Measurements from ENCODE around the gene SHC3.

Gene SHC3

DNA sequence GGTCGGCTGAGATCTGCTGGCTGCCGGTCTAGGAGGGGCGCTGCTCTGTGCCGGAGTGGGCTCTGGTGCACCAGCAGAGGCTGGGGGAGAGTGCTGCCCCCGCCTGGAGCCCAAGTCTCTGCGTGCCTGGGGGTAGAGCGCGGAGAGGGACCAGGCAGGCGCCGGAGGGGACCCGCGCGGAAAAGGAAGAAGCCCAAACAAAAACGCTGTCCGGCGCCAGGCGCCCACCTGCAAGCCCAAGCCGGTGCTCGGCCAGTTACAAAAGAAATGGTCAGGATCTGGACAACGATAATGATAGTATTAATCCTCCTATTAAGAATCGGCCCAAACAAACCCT is 187.9 kb downstream of the SHC3 start:
- Histone ChIP-seq H3K27me3 (ENCODE audit: insufficient read depth, low read length) (no peaks in the 10 kb centered on the region), H3K36me3 (ENCODE audit: insufficient read depth, low read length) (peaks cover 4% of the 10 kb centered on the region; the same call in 1 of the 2 replicates), H3K27ac (ENCODE audit: low read depth, low read length) (no peak overlapping the region), H3K4me3 (ENCODE audit: low read depth, low read length) (peak overlapping the region; percentile 80), H3K79me2 (ENCODE audit: control insufficient read depth, insufficient read depth, low read length, unreplicated experiment) (peaks cover 43% of the 10 kb centered on the region), H2AFZ (ENCODE audit: low read length, unreplicated experiment) (no peak overlapping the region), H3K4me1 (ENCODE audit: control insufficient read depth, insufficient read depth, low read length, unreplicated experiment) (peaks cover 36% of the 10 kb centered on the region)

DNA sequence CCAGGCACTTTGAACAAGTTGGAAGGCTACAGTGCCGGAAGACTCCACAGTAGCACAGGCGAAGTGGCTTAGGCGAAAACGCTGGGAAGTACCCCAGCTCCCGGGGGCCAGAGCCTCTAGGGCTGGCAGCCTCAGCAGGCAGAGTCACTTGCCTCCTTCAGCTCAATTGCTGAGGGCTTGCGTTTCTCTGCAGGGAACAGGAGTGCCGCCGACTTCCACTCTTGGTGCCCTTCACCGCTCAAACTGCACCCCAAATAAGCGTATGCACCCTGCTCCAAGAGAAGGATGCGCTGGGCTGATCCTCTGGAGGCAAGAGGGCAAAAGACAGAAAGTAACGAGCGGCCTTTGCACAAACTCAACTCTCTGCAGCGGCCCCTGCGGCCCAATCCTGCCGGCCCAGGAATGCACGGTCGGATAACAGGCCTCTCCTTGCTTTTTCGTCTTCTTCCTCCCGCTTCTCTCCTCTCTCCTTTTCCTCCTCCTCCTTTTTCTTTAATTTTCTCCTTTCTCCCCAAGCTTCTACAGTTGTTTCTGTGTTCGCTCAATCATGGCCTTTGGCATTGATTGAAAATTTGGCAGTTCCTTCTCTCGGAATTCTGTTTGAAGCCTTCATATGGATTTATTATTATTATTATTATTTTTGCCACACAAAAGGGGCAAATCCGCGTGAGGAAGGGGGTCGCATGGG is 188.4 kb downstream of the SHC3 start:
- Histone ChIP-seq H3K4me3 (ENCODE audit: low read depth, low read length) (no peak overlapping the region), H3K79me2 (ENCODE audit: control insufficient read depth, insufficient read depth, low read length, unreplicated experiment) (peaks cover 38% of the 10 kb centered on the region), H3K27ac (ENCODE audit: low read depth, low read length) (no peak overlapping the region), H3K27me3 (ENCODE audit: insufficient read depth, low read length) (no peaks in the 10 kb centered on the region), H2AFZ (ENCODE audit: low read length, unreplicated experiment) (no peak overlapping the region), H3K4me1 (ENCODE audit: control insufficient read depth, insufficient read depth, low read length, unreplicated experiment) (peaks cover 31% of the 10 kb centered on the region), H3K36me3 (ENCODE audit: insufficient read depth, low read length) (no peaks in the 10 kb centered on the region)

DNA sequence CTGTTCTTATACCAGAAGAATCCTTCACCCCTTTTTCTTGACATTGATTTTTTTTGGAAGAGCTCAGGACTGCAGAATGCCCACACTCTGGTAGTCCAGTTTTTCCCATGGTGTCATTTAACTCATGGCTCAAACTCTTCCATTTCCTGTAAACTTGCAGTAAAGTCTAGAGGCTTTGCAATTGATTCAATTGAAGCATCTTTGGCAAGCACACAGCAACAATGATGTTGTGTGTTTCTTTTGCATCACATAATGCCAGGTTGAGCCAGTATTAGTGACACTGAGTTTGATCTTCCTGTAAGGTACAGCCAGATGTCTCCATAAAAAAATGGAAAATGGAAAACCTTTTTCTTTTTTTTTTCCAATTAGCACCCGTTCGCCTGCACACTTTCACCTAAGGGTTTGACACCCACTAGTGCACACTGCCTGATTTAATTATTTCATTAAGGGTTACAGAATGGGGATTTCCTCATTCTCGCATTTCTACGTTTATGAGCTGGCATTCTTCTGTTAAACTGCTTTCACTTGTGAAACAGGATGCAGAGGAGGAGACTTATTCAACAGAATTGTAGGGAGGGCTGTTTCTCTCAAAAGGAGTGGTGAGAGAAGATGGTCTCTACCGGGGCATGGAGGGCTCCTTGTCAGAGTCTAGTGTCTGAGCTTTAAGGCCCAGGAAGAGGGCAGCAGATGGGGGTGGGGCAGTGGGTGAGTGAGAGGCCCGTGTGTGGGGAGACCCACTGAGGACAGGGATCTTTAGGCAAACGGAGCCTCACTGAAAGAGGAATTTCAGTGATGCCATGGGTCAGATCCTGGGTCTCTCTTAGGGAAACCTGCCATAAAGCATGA is 189.6 kb downstream of the SHC3 start:
- Histone ChIP-seq H2AFZ (ENCODE audit: low read length, unreplicated experiment) (peak overlapping the region; percentile 90), H3K27me3 (ENCODE audit: insufficient read depth, low read length) (no peaks in the 10 kb centered on the region), H3K4me3 (ENCODE audit: low read depth, low read length) (peak overlapping the region; percentile 55), H3K79me2 (ENCODE audit: control insufficient read depth, insufficient read depth, low read length, unreplicated experiment) (peaks cover 26% of the 10 kb centered on the region), H3K36me3 (ENCODE audit: insufficient read depth, low read length) (no peaks in the 10 kb centered on the region), H3K4me1 (ENCODE audit: control insufficient read depth, insufficient read depth, low read length, unreplicated experiment) (peaks cover 20% of the 10 kb centered on the region), H3K27ac (ENCODE audit: low read depth, low read length) (peak overlapping the region; percentile 53)

DNA sequence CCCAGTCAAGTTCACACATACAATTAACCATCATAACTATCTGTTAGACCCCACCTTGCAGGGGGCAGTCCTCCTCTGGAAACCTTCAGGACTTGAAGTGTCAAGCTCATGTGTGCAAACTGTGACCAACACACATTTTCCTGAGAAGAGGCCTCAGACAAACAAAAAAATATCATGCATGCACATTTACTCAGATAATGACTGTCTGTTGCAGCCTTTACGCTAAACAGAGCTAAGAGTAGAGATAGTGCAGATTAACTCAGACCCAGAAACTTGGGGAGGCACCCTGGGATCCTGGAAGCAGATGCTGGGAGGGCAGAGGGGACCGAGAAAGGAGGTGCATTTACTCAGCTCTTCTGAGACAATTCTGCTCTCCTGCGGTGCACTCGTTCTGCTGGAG is 191.0 kb downstream of the SHC3 start:
- Histone ChIP-seq H2AFZ (ENCODE audit: low read length, unreplicated experiment) (no peak overlapping the region), H3K27me3 (ENCODE audit: insufficient read depth, low read length) (no peaks in the 10 kb centered on the region)

DNA sequence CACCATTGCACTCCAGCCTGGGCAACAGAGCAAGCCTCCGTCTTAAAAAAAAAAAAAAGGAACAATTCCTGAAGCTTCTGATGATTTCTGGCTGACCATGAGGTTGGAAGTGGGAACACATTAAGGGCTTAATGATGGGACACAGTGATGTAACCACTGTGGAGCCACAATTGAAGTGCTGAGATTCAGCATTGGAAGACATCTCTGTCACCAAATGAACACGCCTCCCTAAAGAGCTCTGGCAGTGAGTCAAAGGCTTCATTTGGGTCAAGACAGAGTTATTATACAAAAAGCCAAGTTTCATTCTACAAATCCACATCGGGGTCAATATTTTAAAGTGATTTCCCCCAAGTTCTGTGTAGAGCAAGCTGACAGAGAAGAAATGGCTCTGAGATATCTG is 191.8 kb downstream of the SHC3 start:
- peaks cover 15% of the 10 kb centered on the region for H3K4me1 ChIP-seq (ENCODE audit: control insufficient read depth, insufficient read depth, low read length, unreplicated experiment)
- no peak overlapping the region for H2AFZ ChIP-seq (ENCODE audit: low read length, unreplicated experiment)
- no peak overlapping the region for H3K4me3 ChIP-seq (ENCODE audit: low read depth, low read length)
- no peaks in the 10 kb centered on the region for H3K36me3 ChIP-seq (ENCODE audit: insufficient read depth, low read length)
- H3K79me2 ChIP-seq (ENCODE audit: control insufficient read depth, insufficient read depth, low read length, unreplicated experiment) = peaks cover 5% of the 10 kb centered on the region
- H3K27me3 ChIP-seq (ENCODE audit: insufficient read depth, low read length) = no peaks in the 10 kb centered on the region
- no peak overlapping the region for H3K27ac ChIP-seq (ENCODE audit: low read depth, low read length)

More for the DNA sequence above, 191.0 kb downstream of the SHC3 start:
- H3K4me3 ChIP-seq (ENCODE audit: low read depth, low read length) = no peak overlapping the region
- H3K27ac ChIP-seq (ENCODE audit: low read depth, low read length) = no peak overlapping the region
- H3K36me3 ChIP-seq (ENCODE audit: insufficient read depth, low read length) = no peaks in the 10 kb centered on the region
- H3K4me1 ChIP-seq (ENCODE audit: control insufficient read depth, insufficient read depth, low read length, unreplicated experiment) = peaks cover 15% of the 10 kb centered on the region
- peaks cover 13% of the 10 kb centered on the region for H3K79me2 ChIP-seq (ENCODE audit: control insufficient read depth, insufficient read depth, low read length, unreplicated experiment)

DNA sequence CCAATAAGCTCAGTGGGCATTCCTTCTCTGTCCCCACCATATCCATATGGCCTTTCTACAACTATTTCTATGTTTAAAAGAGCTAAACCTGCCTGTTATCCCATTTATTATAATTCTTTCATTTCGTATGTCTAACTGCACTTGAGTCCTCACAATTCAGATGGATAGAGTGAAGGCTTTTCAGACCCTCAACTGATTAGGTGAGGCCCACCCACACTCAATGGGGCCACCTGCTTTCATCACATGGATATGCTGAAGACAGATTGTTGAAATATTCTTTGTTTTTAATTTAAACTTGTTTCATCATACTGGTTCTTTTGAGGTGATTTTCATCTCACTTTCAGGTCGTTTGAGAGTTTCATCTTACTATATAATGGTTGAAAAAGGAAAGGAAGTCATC is 193.0 kb downstream of the SHC3 start:
- no peaks in the 10 kb centered on the region for H3K27me3 ChIP-seq (ENCODE audit: insufficient read depth, low read length)
- no peak overlapping the region for H3K4me3 ChIP-seq (ENCODE audit: low read depth, low read length)
- H3K79me2 ChIP-seq (ENCODE audit: control insufficient read depth, insufficient read depth, low read length, unreplicated experiment) = no peaks in the 10 kb centered on the region
- H2AFZ ChIP-seq (ENCODE audit: low read length, unreplicated experiment) = no peak overlapping the region
- H3K36me3 ChIP-seq (ENCODE audit: insufficient read depth, low read length) = no peaks in the 10 kb centered on the region
- H3K4me1 ChIP-seq (ENCODE audit: control insufficient read depth, insufficient read depth, low read length, unreplicated experiment) = peaks cover 15% of the 10 kb centered on the region
- H3K27ac ChIP-seq (ENCODE audit: low read depth, low read length) = no peak overlapping the region

DNA sequence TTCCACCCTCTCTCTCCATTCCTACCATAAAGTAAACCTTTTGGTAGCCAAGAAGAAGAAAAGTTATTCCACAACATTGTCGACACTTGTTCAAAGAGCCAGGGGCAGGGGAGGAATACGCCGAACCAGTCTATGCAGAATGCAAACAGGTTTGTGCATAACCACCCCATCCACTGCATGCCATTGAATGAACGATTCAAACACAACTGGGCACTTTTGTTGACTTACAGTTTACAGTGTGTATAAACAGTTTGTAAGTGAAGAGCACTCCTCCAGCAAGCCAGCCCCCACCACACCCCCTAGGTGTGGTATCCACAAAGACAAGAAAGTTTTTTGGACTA is 194.1 kb downstream of the SHC3 start:
- H3K36me3 ChIP-seq (ENCODE audit: insufficient read depth, low read length) = no peaks in the 10 kb centered on the region
- peaks cover 11% of the 10 kb centered on the region for H3K4me1 ChIP-seq (ENCODE audit: control insufficient read depth, insufficient read depth, low read length, unreplicated experiment)
- no peaks in the 10 kb centered on the region for H3K27me3 ChIP-seq (ENCODE audit: insufficient read depth, low read length)
- no peak overlapping the region for H3K4me3 ChIP-seq (ENCODE audit: low read depth, low read length)
- no peaks in the 10 kb centered on the region for H3K79me2 ChIP-seq (ENCODE audit: control insufficient read depth, insufficient read depth, low read length, unreplicated experiment)
- no peak overlapping the region for H3K27ac ChIP-seq (ENCODE audit: low read depth, low read length)
- H2AFZ ChIP-seq (ENCODE audit: low read length, unreplicated experiment) = no peak overlapping the region

DNA sequence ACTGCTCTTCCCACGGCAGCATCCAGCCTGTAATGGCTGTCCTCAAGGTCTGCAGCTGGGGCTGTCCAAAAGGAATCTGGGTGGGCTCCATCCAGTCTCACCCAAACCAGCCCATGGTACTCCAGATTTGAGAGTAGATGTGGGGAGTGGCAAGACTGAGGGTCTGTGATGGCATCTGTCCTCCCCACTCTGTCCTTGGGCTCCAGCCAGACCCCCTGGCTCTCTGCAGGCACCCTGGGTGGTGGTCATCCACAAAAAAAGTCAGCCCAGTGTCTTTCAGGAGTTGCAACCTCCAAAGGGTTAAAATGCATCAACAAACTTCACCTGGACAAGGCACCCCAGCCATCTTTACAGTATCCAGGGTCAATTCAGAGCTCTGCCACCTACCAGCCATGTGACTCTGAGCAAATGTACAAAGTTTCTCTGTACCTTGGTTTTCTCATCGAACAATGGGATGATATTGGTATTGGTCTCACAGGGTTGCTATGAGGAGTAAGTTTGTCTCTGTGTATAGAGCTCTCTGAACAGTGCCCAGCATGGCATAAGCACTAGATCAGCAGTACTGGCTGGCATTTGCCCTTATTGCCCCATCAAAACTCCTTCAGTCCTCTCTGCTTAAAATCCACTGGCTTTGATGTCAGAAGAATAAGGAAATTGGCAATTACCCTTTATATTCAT is 194.6 kb downstream of the SHC3 start:
- no peaks in the 10 kb centered on the region for H3K36me3 ChIP-seq (ENCODE audit: insufficient read depth, low read length)
- no peak overlapping the region for H2AFZ ChIP-seq (ENCODE audit: low read length, unreplicated experiment)

DNA sequence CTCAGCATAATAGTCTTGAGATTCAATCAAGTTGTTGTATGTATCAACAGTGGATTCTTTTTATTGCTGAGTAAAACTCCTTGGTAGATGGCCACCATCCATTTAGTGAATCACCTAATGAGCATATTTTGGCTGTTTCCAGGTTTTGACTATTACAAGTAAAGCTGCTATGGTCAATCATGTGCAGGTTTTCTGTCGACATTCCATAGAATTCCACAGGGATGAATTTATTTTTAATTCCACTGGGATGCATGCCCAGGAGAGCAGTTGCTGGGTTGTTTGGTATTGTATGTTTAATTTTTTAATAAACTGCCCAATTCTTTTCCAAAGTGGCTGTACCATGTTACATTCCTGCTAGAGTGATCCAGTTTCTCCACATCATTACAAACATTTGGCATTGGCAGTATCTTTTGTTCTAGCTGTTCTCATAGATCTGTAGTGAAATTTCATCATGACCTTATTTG is 197.8 kb downstream of the SHC3 start:
- Histone ChIP-seq H3K27ac (ENCODE audit: low read depth, low read length) (no peak overlapping the region), H3K36me3 (ENCODE audit: insufficient read depth, low read length) (no peaks in the 10 kb centered on the region), H3K4me3 (ENCODE audit: low read depth, low read length) (no peak overlapping the region), H3K4me1 (ENCODE audit: control insufficient read depth, insufficient read depth, low read length, unreplicated experiment) (no peaks in the 10 kb centered on the region), H3K27me3 (ENCODE audit: insufficient read depth, low read length) (no peaks in the 10 kb centered on the region), H3K79me2 (ENCODE audit: control insufficient read depth, insufficient read depth, low read length, unreplicated experiment) (no peaks in the 10 kb centered on the region), H2AFZ (ENCODE audit: low read length, unreplicated experiment) (no peak overlapping the region)

More for the DNA sequence above, 194.6 kb downstream of the SHC3 start:
- Histone ChIP-seq H3K4me1 (ENCODE audit: control insufficient read depth, insufficient read depth, low read length, unreplicated experiment) (peaks cover 6% of the 10 kb centered on the region), H3K27ac (ENCODE audit: low read depth, low read length) (no peak overlapping the region), H3K79me2 (ENCODE audit: control insufficient read depth, insufficient read depth, low read length, unreplicated experiment) (no peaks in the 10 kb centered on the region), H3K4me3 (ENCODE audit: low read depth, low read length) (no peak overlapping the region), H3K27me3 (ENCODE audit: insufficient read depth, low read length) (no peaks in the 10 kb centered on the region)

DNA sequence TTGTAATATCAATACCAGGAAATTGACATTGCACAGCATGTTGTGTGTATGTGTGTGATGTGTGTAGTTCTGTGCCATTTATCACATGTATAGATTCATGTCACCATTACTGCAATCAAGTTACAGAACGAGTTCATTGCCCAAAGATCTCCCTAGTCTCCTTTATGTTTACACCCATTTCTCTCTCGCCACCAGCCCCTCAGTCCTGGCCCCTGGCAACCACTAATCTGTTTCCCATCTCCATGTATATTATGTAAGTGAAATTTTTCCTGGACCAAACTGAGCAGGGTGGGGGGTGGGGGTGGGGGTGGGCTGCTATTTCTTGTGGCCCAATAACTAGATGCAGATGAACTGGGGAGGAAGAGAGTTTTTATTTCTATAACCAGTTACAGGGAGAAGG is 198.8 kb downstream of the SHC3 start:
- no peak overlapping the region for H3K27ac ChIP-seq (ENCODE audit: low read depth, low read length)
- H3K79me2 ChIP-seq (ENCODE audit: control insufficient read depth, insufficient read depth, low read length, unreplicated experiment) = no peaks in the 10 kb centered on the region
- no peaks in the 10 kb centered on the region for H3K4me1 ChIP-seq (ENCODE audit: control insufficient read depth, insufficient read depth, low read length, unreplicated experiment)
- H3K27me3 ChIP-seq (ENCODE audit: insufficient read depth, low read length) = no peaks in the 10 kb centered on the region
- no peak overlapping the region for H2AFZ ChIP-seq (ENCODE audit: low read length, unreplicated experiment)
- no peak overlapping the region for H3K4me3 ChIP-seq (ENCODE audit: low read depth, low read length)
- no peaks in the 10 kb centered on the region for H3K36me3 ChIP-seq (ENCODE audit: insufficient read depth, low read length)
